GM12865 (cell line): ENCODE measurements around the gene SPATC1L.

Experiments used
- DNase-seq: peaks from one replicate; pipeline ENCODE4 v3.0.0; 2010; ENCODE audit warnings: low read depth
- H3K4me3 ChIP-seq: 2 replicates; pipeline ENCODE4 v1.5.1; 2011; ENCODE audit warnings: mild to moderate bottlenecking, low read depth, low read length, control low read depth
- CTCF ChIP-seq: IDR thresholded peaks from 2 replicates; pipeline ENCODE4 v1.5.1; 2011; ENCODE audit warnings: low read length, control low read depth, low read depth, inconsistent platforms; ENCODE audit not compliant: insufficient read depth; ENCODE audit errors: missing control alignments

SPATC1L gene

GRCh38 chr21:46156678-46157077 lies 27.6 kb downstream of the SPATC1L start:
- TF ChIP-seq CTCF: no peak
- no peak overlapping the region for H3K4me3 ChIP-seq
- no peak for DNase-seq

GRCh38 chr21:46156378-46156645 lies 27.9 kb downstream of the SPATC1L start:
- DNase-seq: no peak
- H3K4me3 ChIP-seq: no peak overlapping the region
- TF ChIP-seq CTCF: no peak

- DNase-seq: no peak
- H3K4me3 ChIP-seq: no peak within 1 kb of the TSS
- TF ChIP-seq CTCF: no peak
These were observed 28.5 kb downstream of the SPATC1L start, which contains the start of gene FTCD for GRCh38 chr21:46155514-46156377. FTCD (minus strand) TSS chr21:46155579; CDS start chr21:46155523, 56 bp downstream.

GRCh38 chr21:46154955-46155513 lies 29.2 kb downstream of the SPATC1L start:
- TF ChIP-seq CTCF: no peak
- H3K4me3 ChIP-seq: no peak overlapping the region
- DNase-seq: no peak

GRCh38 chr21:46154155-46154954 lies 29.9 kb downstream of the SPATC1L start:
- no peak overlapping the region for H3K4me3 ChIP-seq
- no peak for TF ChIP-seq CTCF
- no peak for DNase-seq

GRCh38 chr21:46153247-46154154 lies 30.8 kb downstream of the SPATC1L start:
- peak; percentile 59 for TF ChIP-seq CTCF
- peak; percentile 26 for DNase-seq
- no peak overlapping the region for H3K4me3 ChIP-seq
